NCI-H2107 treated with DMSO at 0.1 percent for 48 hours (cell line): ENCODE data around the gene BARX1.
"Not testable (repeated sequence)": the region's sequence is repeated elsewhere in the genome, so short reads cannot be mapped to it uniquely, and the experiment has no call there.

Experiments
- DNase-seq: peaks from one replicate; lab custom pipeline; 2025; ENCODE audit not compliant: unreplicated experiment; lab: John Stamatoyannopoulos, UW

Gene BARX1

GRCh38 chr9:93952784-93953495 is 2.2 kb downstream of the BARX1 start:
- no peak for DNase-seq

GRCh38 chr9:93952119-93952783 is 2.9 kb downstream of the BARX1 start:
- DNase-seq = no peak

- no peak for DNase-seq
Observed at GRCh38 chr9:93951655-93952118, 3.5 kb downstream of the BARX1 start.

- no peak for DNase-seq
Observed at GRCh38 chr9:93950619-93951601, 4.2 kb downstream of the BARX1 start.

GRCh38 chr9:93949694-93950449 is 5.3 kb downstream of the BARX1 start:
- no peak for DNase-seq

- no peak for DNase-seq
Observed at GRCh38 chr9:93949073-93949693, 6.0 kb downstream of the BARX1 start.

GRCh38 chr9:93948441-93949072 is 6.6 kb downstream of the BARX1 start:
- DNase-seq = no peak

GRCh38 chr9:93947409-93948070 is 7.6 kb downstream of the BARX1 start:
- no peak for DNase-seq

- no peak for DNase-seq
Observed at GRCh38 chr9:93946338-93946712, 8.8 kb downstream of the BARX1 start.

GRCh38 chr9:93945400-93946337 is 9.5 kb downstream of the BARX1 start:
- no peak for DNase-seq

GRCh38 chr9:93944011-93944410 is 11.1 kb downstream of the BARX1 start:
- no peak for DNase-seq

GRCh38 chr9:93942161-93942560 is 13.0 kb downstream of the BARX1 start:
- no peak for DNase-seq

GRCh38 chr9:93941493-93941892 is 13.7 kb downstream of the BARX1 start:
- no peak for DNase-seq

GRCh38 chr9:93940951-93941350 is 14.2 kb downstream of the BARX1 start:
- DNase-seq = no peak

GRCh38 chr9:93939589-93939988 is 15.6 kb downstream of the BARX1 start:
- not testable (repeated sequence) for DNase-seq

- DNase-seq = no peak
Observed at GRCh38 chr9:93937193-93937592, 18.0 kb downstream of the BARX1 start.

GRCh38 chr9:93931905-93932304 is 23.2 kb downstream of the BARX1 start:
- DNase-seq = no peak

GRCh38 chr9:93930070-93930469 is 25.1 kb downstream of the BARX1 start:
- DNase-seq = no peak
